Thyroid gland (tissue), 4 donors: Measurements from ENCODE around the gene PCSK2. TPM values are rescaled to one million over a fixed set of nuclear protein-coding genes. Genes with fewer than 3 reads are reported as not detected.

ENCODE experiments used
- DNase-seq, 2 donors: peaks; one replicate each; pipeline ENCODE4 v3.0.0-alpha.2; 2019
- H3K27ac ChIP-seq, 3 donors: fragments of 200-600 bp; sonication (generic); 1 replicate in 2 of 3; 2 replicates in 1 of 3; pipeline ENCODE4 v1.5.1; 2016 to 2019; ENCODE audit warnings: mild to moderate bottlenecking in 1 of 3, moderate library complexity in 1 of 3
- H3K27me3 ChIP-seq: fragments of 200-600 bp; sonication (generic); one replicate; pipeline ENCODE4 v1.5.1; 2019
- H3K36me3 ChIP-seq, 2 donors: fragments of 200-600 bp; sonication (generic); one replicate each; pipeline ENCODE4 v1.5.1; 2016 to 2019
- H3K4me1 ChIP-seq, 2 donors: fragments of 200-600 bp; sonication (generic); one replicate each; pipeline ENCODE4 v1.5.1; 2017 to 2019
- H3K4me3 ChIP-seq, 3 donors: fragments of 200-600 bp; sonication (generic); replicated peaks in 1 of 3; 1 replicate in 2 of 3; 2 replicates in 1 of 3; pipeline ENCODE4 v1.5.1; 2016; ENCODE audit warnings: mild to moderate bottlenecking in 1 of 3
- H3K9me3 ChIP-seq: fragments of 200-600 bp; sonication (generic); one replicate; pipeline ENCODE4 v1.5.1; 2017
- CTCF ChIP-seq, 6 experiments: fragments of 200-600 bp in 3 of 6; fragments of 450-650 bp in 3 of 6; sonication (generic) in 3 of 6; IDR thresholded peaks; one replicate each; pipeline ENCODE4 v1.5.1; 2016 to 2019; ENCODE audit warnings: antibody characterized with exemption in 6 of 6, mild to moderate bottlenecking in 2 of 6, inconsistent platforms in 1 of 6, moderate library complexity in 1 of 6
- POLR2A ChIP-seq, 2 donors: fragments of 450-650 bp; IDR thresholded peaks; one replicate each; pipeline ENCODE4 v1.6.1; 2017; ENCODE audit warnings: antibody characterized with exemption in 2 of 2, mild to moderate bottlenecking in 2 of 2, moderate library complexity in 1 of 2
- WGBS, 2 donors: methylation state at CpG; one replicate each; pipeline ENCODE4 v1.1.5; 2017; 5-methylcytosine and 5-hydroxymethylcytosine counted together
- intact Hi-C: fragments of 100-400 bp; cut with DNase I; formaldehyde crosslinking; loops from one replicate; pipeline ENCODE4 v1.15.1; 2023
- total RNA-seq, 4 donors: library from RNA; depleted of rRNA; stranded (reverse); fragments of >200 nt; gene quantifications; one replicate each; pipeline ENCODE4 v1.2.3, GENCODE V29; 2016

The PCSK2 gene
- total RNA-seq, 4 donors from 2014 or later = 43.2 to 242 (median 112) TPM

GRCh38 chr20:17507531-17507930 lies 280.7 kb downstream of the PCSK2 start:
- no peaks in the 10 kb centered on the region for H3K36me3 ChIP-seq
- no peaks in the 10 kb centered on the region for H3K9me3 ChIP-seq
- 89 to 92% methylated on average over 5 of the region's 5 CpGs for WGBS, 2 donors
- no peak for TF ChIP-seq POLR2A (IDR thresholded peaks at IDR 0.05)
- TF ChIP-seq CTCF (IDR thresholded peaks at IDR 0.05) = no peak
- DNase-seq = no peak
- H3K4me1 ChIP-seq = no peaks in the 10 kb centered on the region
- intact Hi-C loops = loop anchor here (10.0 kb wide), 2 partner anchors 387 to 487 kb away; no protein-coding TSS in a partner anchor
- H3K4me3 ChIP-seq = no peak overlapping the region
- no peak overlapping the region for H3K27ac ChIP-seq
- H3K27me3 ChIP-seq = no peaks in the 10 kb centered on the region

DNA sequence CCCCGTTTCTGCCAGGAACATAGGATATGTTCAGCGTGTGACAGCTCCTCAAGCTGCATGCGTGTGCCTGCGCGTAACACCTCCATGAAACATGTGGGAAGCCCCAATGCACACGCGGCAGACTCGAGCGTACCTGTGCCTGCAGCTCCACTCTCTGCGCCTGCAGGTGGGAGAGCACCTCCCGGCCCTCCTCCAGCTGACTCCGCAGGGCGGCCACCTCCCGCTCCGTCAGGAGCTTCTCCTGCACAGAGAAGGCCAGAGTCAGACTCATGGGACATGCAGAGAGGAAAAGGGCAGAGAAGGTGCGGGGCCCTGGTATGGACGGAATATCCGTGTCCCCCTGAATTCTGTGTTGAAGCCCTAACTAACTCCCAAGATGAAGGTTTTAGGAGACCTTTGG lies 281.9 kb downstream of the PCSK2 start:
- Histone ChIP-seq H3K27ac (no peak overlapping the region), H3K36me3 (no peaks in the 10 kb centered on the region), H3K4me3 (no peak overlapping the region), H3K27me3 (no peaks in the 10 kb centered on the region), H3K4me1 (no peaks in the 10 kb centered on the region), H3K9me3 (no peaks in the 10 kb centered on the region)
- no peak for DNase-seq
- intact Hi-C loops = loop anchor here (10.0 kb wide), 2 partner anchors 386 to 486 kb away; no protein-coding TSS in a partner anchor
- WGBS, 2 donors = 95 to 96% methylated on average over 18 of the region's 18 CpGs
- TF ChIP-seq POLR2A (IDR thresholded peaks at IDR 0.05) (no peak), CTCF (IDR thresholded peaks at IDR 0.05) (no peak)

DNA sequence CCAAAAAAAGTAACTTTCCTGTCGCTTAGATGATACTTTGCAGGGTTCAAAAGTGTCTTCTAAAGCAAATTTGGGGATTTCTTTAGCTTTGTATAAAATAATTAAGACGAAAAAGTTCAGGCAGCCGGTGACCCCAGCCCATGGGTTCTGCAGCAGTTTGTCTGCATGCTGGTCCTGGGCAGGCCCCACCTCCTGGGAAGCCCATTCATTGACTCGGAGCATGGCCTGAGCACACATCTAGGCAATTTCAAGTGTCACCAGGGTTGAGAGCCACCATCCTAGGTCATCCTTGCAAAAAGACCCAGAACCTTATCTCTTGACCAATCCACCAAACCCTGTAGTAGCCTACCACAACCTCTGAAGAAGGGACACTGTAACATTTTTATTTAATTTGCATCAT lies 283.7 kb downstream of the PCSK2 start:
- Histone ChIP-seq H3K4me3 (no peak overlapping the region), H3K9me3 (no peaks in the 10 kb centered on the region), H3K4me1 (no peaks in the 10 kb centered on the region), H3K27me3 (no peaks in the 10 kb centered on the region), H3K27ac (no peak overlapping the region), H3K36me3 (no peaks in the 10 kb centered on the region)
- 87 to 93% methylated on average over 4 of the region's 4 CpGs for whole genome bisulfite sequencing, 2 donors
- TF ChIP-seq CTCF (IDR thresholded peaks at IDR 0.05) (no peak), POLR2A (IDR thresholded peaks at IDR 0.05) (no peak)
- intact Hi-C loops = no loop called here
- no peak for DNase-seq

DNA sequence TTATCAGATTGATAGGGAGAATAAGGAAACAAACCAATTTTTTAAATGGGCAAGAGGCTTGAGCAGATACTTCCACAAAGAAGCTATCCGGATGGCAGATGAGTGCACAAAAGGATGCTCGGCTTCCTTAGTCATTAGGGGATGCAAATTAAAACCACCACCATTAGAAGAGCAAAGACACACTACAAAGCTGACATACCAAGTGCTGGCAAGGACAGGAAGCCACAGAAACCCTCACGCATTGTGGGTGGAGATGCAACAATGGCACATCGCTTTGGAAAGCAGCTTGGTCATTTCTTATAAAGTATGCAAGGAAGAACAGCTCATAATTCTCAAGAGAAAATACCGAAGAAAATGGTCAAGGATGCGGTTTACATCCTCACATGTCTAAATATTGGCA lies 284.6 kb downstream of the PCSK2 start:
- TF ChIP-seq CTCF (IDR thresholded peaks at IDR 0.05) (no peak), POLR2A (IDR thresholded peaks at IDR 0.05) (no peak)
- H3K27me3 ChIP-seq = no peaks in the 10 kb centered on the region
- H3K4me1 ChIP-seq = no peaks in the 10 kb centered on the region
- H3K27ac ChIP-seq = no peak overlapping the region
- WGBS, 2 donors = 90 to 95% methylated on average over 6 of the region's 6 CpGs
- H3K36me3 ChIP-seq = no peaks in the 10 kb centered on the region
- intact Hi-C loops = no loop called here
- H3K9me3 ChIP-seq = no peaks in the 10 kb centered on the region
- H3K4me3 ChIP-seq = no peak overlapping the region
- no peak for DNase-seq

DNA sequence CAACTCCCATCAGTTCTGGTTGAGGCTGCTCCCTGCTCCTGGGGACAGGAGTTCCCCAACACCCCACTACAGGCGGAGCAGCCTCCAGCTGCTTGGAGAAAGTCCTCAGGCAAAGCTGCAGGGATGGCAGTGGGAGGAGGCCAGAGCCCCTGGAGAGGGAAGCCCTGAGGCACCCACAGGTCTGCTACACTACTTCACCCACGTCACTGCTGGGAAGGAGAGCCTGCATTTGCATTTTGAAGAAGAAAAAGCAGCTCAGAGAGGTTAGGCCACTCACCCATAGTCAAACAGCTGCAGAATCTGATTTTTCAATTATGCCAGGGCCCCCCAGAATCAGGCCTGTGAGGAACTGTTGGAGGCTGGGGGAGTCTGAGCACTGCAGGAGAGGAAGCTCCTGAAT lies 287.1 kb downstream of the PCSK2 start:
- DNase-seq = no peak
- 100% methylated on average over 1 to 2 of the region's 2 CpGs for WGBS, 2 donors
- Histone ChIP-seq H3K4me1 (no peaks in the 10 kb centered on the region), H3K27me3 (no peaks in the 10 kb centered on the region), H3K36me3 (no peaks in the 10 kb centered on the region), H3K9me3 (no peaks in the 10 kb centered on the region), H3K27ac (no peak overlapping the region), H3K4me3 (no peak overlapping the region)
- intact Hi-C loops = no loop called here
- no peak for TF ChIP-seq CTCF (IDR thresholded peaks at IDR 0.05)
- no peak for TF ChIP-seq POLR2A (IDR thresholded peaks at IDR 0.05)
